Endothelial cell of umbilical vein (primary cell): Measurements from ENCODE around the gene ORAI3. TPM values are rescaled to one million over a fixed set of nuclear protein-coding genes. Genes with fewer than 3 reads are reported as not detected.
A peak's percentile ranks its signal among the peaks of the same experiment; 100 is the strongest.

ENCODE experiments used
- BruUV-seq: library from RNA; stranded (reverse); fragments of 400-500 nt; replicated peaks from 2 replicates; lab custom pipeline; 2021; lab: Mats Ljungman, UMichigan
- CTCF ChIA-PET: fragments of 300-600, 350-600 bp; sonication (Branson Sonifier 250); formaldehyde crosslinking; loops from one replicate; lab custom pipeline; 2021; ENCODE audit warnings: antibody characterized with exemption, inconsistent platforms; lab: Charles Lee
- POLR2A ChIA-PET: fragments of 300-600, 350-600 bp; sonication (Branson Sonifier 250); formaldehyde crosslinking; loops from one replicate; lab custom pipeline; 2021; ENCODE audit warnings: antibody characterized with exemption, inconsistent platforms; lab: Charles Lee
- DNase-seq: peaks from one replicate; pipeline ENCODE4 v3.0.0-alpha.2; 2011; ENCODE audit warnings: low read depth, low spot score
- FAIRE-seq: peaks from 2 replicates; lab custom pipeline; 2011; peaks lifted over from hg19 to GRCh38; lab: Jason Lieb, UNC
- H2AFZ ChIP-seq: 2 replicates; pipeline ENCODE4 v1.6.0; 2012; ENCODE audit warnings: low read depth, low read length, control low read depth, inconsistent platforms
- H3K27ac ChIP-seq: 2 replicates; pipeline ENCODE4 v1.5.1; 2011; ENCODE audit warnings: low read depth, mild to moderate bottlenecking, control low read depth, low read length, moderate library complexity; ENCODE audit not compliant: insufficient read depth
- H3K27me3 ChIP-seq, 2 experiments: 2 replicates each; pipeline versions ENCODE4 v1.6.0 to v1.6.1; 2011; ENCODE audit warnings: low read length in 2 of 2, mixed read lengths in 1 of 2; ENCODE audit not compliant: control insufficient read depth in 2 of 2, insufficient read depth in 2 of 2
- H3K36me3 ChIP-seq, 2 experiments: 2 replicates in 1 of 2; 3 replicates in 1 of 2; pipeline ENCODE4 v1.5.1; 2011; ENCODE audit warnings: low read length in 2 of 2, mild to moderate bottlenecking in 1 of 2, moderate library complexity in 1 of 2; ENCODE audit not compliant: control insufficient read depth in 2 of 2, insufficient read depth in 2 of 2; ENCODE audit errors: extremely low read depth in 1 of 2
- H3K4me1 ChIP-seq: 3 replicates; pipeline ENCODE4 v1.5.1; 2011; ENCODE audit warnings: mild to moderate bottlenecking, low read length; ENCODE audit not compliant: control insufficient read depth, insufficient read depth; ENCODE audit errors: extremely low read depth
- H3K4me2 ChIP-seq: 2 replicates; pipeline ENCODE4 v1.6.1; 2011; ENCODE audit warnings: low read length, control low read depth, mixed read lengths; ENCODE audit not compliant: insufficient read depth
- H3K4me3 ChIP-seq, 3 experiments: fragments of 200-600 bp in 1 of 3; sonication (generic), shearing (Covaris generic) in 1 of 3; replicated peaks in 1 of 3; 2 replicates each; pipeline ENCODE4 v1.5.1; 2011 to 2016; ENCODE audit warnings: control low read depth in 3 of 3, low read length in 3 of 3, mild to moderate bottlenecking in 2 of 3, inconsistent platforms in 1 of 3, low read depth in 1 of 3, moderate library complexity in 1 of 3; ENCODE audit not compliant: insufficient read depth in 1 of 3
- H3K79me2 ChIP-seq: 2 replicates; pipeline ENCODE4 v1.6.0; 2012; ENCODE audit warnings: low read length, inconsistent platforms; ENCODE audit not compliant: control insufficient read depth, insufficient read depth
- H3K9ac ChIP-seq: replicated peaks from 2 replicates; pipeline ENCODE3; 2011; ENCODE audit warnings: low read length, control low read depth; ENCODE audit not compliant: insufficient read depth; ENCODE audit errors: extremely low read depth
- H3K9me1 ChIP-seq: replicated peaks from 3 replicates; pipeline ENCODE4 v1.6.0; 2011; ENCODE audit warnings: mild to moderate bottlenecking, low read length; ENCODE audit not compliant: control insufficient read depth, insufficient read depth; ENCODE audit errors: extremely low read depth
- H3K9me3 ChIP-seq: replicated peaks from 2 replicates; pipeline ENCODE4 v1.5.1; 2012; ENCODE audit warnings: low read length, inconsistent platforms; ENCODE audit not compliant: control insufficient read depth, insufficient read depth
- H4K20me1 ChIP-seq: replicated peaks from 2 replicates; pipeline ENCODE3; 2011; ENCODE audit warnings: mild to moderate bottlenecking, low read length; ENCODE audit not compliant: control insufficient read depth, insufficient read depth; ENCODE audit errors: extremely low read depth
- EZH2 ChIP-seq: IDR thresholded peaks from 2 replicates; pipeline ENCODE4 v1.6.1; 2012; ENCODE audit warnings: borderline replicate concordance, low read depth, mild to moderate bottlenecking, moderate library complexity, low read length, inconsistent platforms; ENCODE audit not compliant: severe bottlenecking
- FOS ChIP-seq: IDR thresholded peaks from 2 replicates; pipeline ENCODE4 v1.6.1; 2011; ENCODE audit warnings: mild to moderate bottlenecking, low read length, moderate library complexity, borderline replicate concordance; ENCODE audit not compliant: insufficient read depth
- GATA2 ChIP-seq: IDR thresholded peaks from 2 replicates; pipeline ENCODE4 v1.7.0; 2011; ENCODE audit warnings: low read depth, mild to moderate bottlenecking, moderate library complexity, mixed read lengths, low read length; ENCODE audit not compliant: insufficient read length, insufficient read depth
- JUN ChIP-seq: IDR thresholded peaks from 2 replicates; pipeline ENCODE4 v1.6.1; 2011; ENCODE audit warnings: borderline replicate concordance, low read depth; ENCODE audit not compliant: insufficient read length, insufficient read depth
- MYC ChIP-seq: IDR thresholded peaks from one replicate; pipeline ENCODE4 v1.6.1; 2011; ENCODE audit warnings: mild to moderate bottlenecking, low read depth, low read length
- POLR2A ChIP-seq: IDR thresholded peaks from 2 replicates; pipeline ENCODE4 v1.6.1; 2012; ENCODE audit warnings: low read depth, mild to moderate bottlenecking, control low read depth, low read length
- POLR2AphosphoS5 ChIP-seq: IDR thresholded peaks from 2 replicates; pipeline ENCODE4 v1.6.1; 2012; ENCODE audit warnings: low read depth, mild to moderate bottlenecking, control low read depth, low read length, moderate library complexity; ENCODE audit not compliant: insufficient read depth
- dilution Hi-C: fragments of 300-500 bp; cut with MboI; formaldehyde crosslinking; loops from one replicate; pipeline ENCODE4 v1.15.0; 2019; ENCODE audit warnings: low sequenced_read_pairs; ENCODE audit not compliant: extremely low pct_ligation_motif_present
- intact Hi-C: fragments of 100-400 bp; cut with micrococcal nuclease; formaldehyde crosslinking; loops from one replicate; pipeline ENCODE4 v1.10.0; 2022
- polyA plus RNA-seq, 4 experiments: library from polyadenylated mRNA; depleted of rRNA in 3 of 4; stranded (reverse) in 3 of 4; unstranded in 1 of 4; fragments of >200 nt; gene quantifications; 2 replicates each; pipeline versions ENCODE4 v1.2.1 to v1.2.3, GENCODE V29; 2011 to 2012; ENCODE audit warnings: missing spikeins in 1 of 4
- total RNA-seq: library from RNA; stranded (reverse); gene quantifications from 2 replicates; pipeline ENCODE4 v1.2.3, GENCODE V29; 2021
- TF ChIP-seq, protein P1 (sequence below): IDR thresholded peaks from 2 replicates; pipeline ENCODE4 v1.6.1; 2011; ENCODE audit not compliant: insufficient read depth, insufficient read length
- TF ChIP-seq, protein P2 (sequence below), 2 donors: IDR thresholded peaks; 1 replicate in 1 of 2; 2 replicates in 1 of 2; pipeline ENCODE4 v1.5.1; 2011; ENCODE audit warnings: low read length in 2 of 2, mild to moderate bottlenecking in 2 of 2, moderate library complexity in 2 of 2, control low read depth in 1 of 2, inconsistent platforms in 1 of 2, low read depth in 1 of 2; ENCODE audit not compliant: insufficient read depth in 1 of 2; ENCODE audit errors: extremely low read depth in 1 of 2

ORAI3 gene
- total and polyA plus RNA-seq, 2 donors (not counting 3 experiments of a cell fraction or from before 2014, with no cell fraction given): 17.6 to 25.4 TPM

DNA sequence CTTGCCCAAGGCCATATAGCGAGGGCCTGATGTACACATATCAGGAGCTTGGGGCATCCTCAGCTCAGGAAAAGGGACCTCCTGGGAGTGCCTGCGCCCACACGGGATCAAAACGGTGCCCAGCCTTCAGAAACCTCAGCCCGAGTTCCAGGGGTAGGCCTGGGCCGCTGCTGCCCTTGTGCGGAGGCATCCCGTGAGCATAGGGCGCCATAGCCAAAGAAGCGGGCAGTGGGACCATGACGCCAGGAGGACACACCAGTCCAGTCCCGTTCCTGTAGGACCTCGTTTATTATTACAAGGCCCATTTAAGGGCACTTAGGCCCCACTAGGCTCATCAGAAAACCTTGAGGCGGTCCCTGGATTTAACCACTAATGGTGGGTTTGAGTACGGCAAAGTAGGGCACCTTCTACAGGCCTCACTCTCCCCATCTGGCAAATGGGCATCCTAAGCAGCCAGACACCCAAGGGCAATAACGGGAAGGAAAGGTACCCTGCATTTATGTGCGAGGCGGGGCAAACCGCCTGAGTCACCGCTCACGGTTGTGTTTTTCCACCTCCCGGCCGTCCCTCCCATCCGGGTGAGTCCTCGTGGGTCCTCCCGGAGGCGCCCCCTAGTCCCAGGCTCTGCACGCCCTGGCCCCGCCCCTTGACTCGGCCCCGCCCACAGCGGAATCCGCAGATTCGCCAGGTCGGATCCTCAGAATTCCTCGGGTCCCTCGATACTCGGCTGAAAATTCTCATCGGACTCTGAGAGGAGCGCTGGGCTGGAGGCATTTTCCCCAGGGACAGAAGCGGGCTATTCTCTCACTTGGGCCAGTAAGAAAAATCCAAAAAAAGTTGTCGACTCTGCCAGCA, 8.0 kb downstream of the ORAI3 start:
- Histone ChIP-seq H3K36me3 (peaks cover 16 to 18% of the 10 kb centered on the region in 2 experiments), H3K4me1 (peaks cover 12% of the 10 kb centered on the region), H3K9me3 (no peaks in the 10 kb centered on the region), H3K27me3 (no peaks in the 10 kb centered on the region), H2AFZ (peak overlapping the region; percentile 69), H3K27ac (peak overlapping the region; percentile 100), H3K4me2 (peak overlapping the region; percentile 75), H3K79me2 (peaks cover 14% of the 10 kb centered on the region), H3K4me3 (peak overlapping the region; percentile 60 to 71 (median 67)), H3K9me1 (no peaks in the 10 kb centered on the region), H4K20me1 (no peaks in the 10 kb centered on the region), H3K9ac (peak overlapping the region; percentile 97)
- intact Hi-C loops (loop anchor here (1.0 kb wide), 4 partner anchors 8 to 137 kb away; partner anchors contain the start of genes FBXL19, ORAI3, STX4 and VKORC1), dilution Hi-C loops (no loop called here)
- TF ChIP-seq, protein P1, sequence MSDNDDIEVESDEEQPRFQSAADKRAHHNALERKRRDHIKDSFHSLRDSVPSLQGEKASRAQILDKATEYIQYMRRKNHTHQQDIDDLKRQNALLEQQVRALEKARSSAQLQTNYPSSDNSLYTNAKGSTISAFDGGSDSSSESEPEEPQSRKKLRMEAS: no peak
- TF ChIP-seq POLR2A: no peak
- TF ChIP-seq POLR2AphosphoS5: no peak
- TF ChIP-seq FOS: peak; percentile 48
- TF ChIP-seq MYC: no peak
- TF ChIP-seq, protein P2, sequence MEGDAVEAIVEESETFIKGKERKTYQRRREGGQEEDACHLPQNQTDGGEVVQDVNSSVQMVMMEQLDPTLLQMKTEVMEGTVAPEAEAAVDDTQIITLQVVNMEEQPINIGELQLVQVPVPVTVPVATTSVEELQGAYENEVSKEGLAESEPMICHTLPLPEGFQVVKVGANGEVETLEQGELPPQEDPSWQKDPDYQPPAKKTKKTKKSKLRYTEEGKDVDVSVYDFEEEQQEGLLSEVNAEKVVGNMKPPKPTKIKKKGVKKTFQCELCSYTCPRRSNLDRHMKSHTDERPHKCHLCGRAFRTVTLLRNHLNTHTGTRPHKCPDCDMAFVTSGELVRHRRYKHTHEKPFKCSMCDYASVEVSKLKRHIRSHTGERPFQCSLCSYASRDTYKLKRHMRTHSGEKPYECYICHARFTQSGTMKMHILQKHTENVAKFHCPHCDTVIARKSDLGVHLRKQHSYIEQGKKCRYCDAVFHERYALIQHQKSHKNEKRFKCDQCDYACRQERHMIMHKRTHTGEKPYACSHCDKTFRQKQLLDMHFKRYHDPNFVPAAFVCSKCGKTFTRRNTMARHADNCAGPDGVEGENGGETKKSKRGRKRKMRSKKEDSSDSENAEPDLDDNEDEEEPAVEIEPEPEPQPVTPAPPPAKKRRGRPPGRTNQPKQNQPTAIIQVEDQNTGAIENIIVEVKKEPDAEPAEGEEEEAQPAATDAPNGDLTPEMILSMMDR (IDR thresholded peaks at IDR 0.05; ENCODE audit: extremely low read depth in 1 of 2, insufficient read depth in 1 of 2, low read depth in 1 of 2, low read length in 2 of 2): peak in 1 of 2 donors; percentile 46
- TF ChIP-seq JUN: no peak
- TF ChIP-seq GATA2: no peak
- TF ChIP-seq EZH2: no peak
- DNase-seq (peak; percentile 89), FAIRE-seq (no peak)
- BruUV-seq: TSS peak; percentile 73
- POLR2A ChIA-PET: no interaction called here
- CTCF ChIA-PET: interaction anchor here (0.7 to 1.0 kb wide), 2 partner anchors 28 to 912 kb away, joined by 3 to 4 read pairs; partner anchors contain the start of gene HSD3B7
